Adrenal gland (tissue), 5 donors: ENCODE measurements around the gene MATN1.

ENCODE experiments used
- CTCF ChIP-seq, 6 experiments: fragments of 450-650 bp in 4 of 6; fragments of 200-600 bp in 2 of 6; sonication (generic) in 1 of 6; IDR thresholded peaks; 1 replicate in 5 of 6; 2 replicates in 1 of 6; pipeline versions ENCODE4 v1.5.1 to v1.8.0; 2016 to 2021; ENCODE audit warnings: antibody characterized with exemption in 6 of 6, mild to moderate bottlenecking in 2 of 6, moderate library complexity in 1 of 6
- POLR2A ChIP-seq, 2 donors: fragments of 450-650 bp; IDR thresholded peaks; one replicate each; pipeline ENCODE4 v1.6.1; 2017; ENCODE audit warnings: antibody characterized with exemption in 2 of 2, mild to moderate bottlenecking in 2 of 2, moderate library complexity in 1 of 2
- donor health status: DM: no; HTN: no; CAD: no.

- no peak for TF ChIP-seq POLR2A (IDR thresholded peaks at IDR 0.05)
- TF ChIP-seq CTCF (IDR thresholded peaks at IDR 0.05), result no peak
These were observed 19.0 kb upstream of the MATN1 start for GRCh38 chr1:30742300-30742962.
